ENCODE measurements around the gene KDM2A.
A peak's percentile ranks its signal among the peaks of the same experiment; 100 is the strongest.

KDM2A gene

GRCh38 chr11:67146516-67147226 is 27.6 kb downstream of the KDM2A start:
- ATAC-seq: no peak
- no peak for TF ChIP-seq RARB (CRISPR knock-in tag; IDR thresholded peaks at IDR 0.05)

- TF ChIP-seq PPARA (CRISPR knock-in tag; IDR thresholded peaks at IDR 0.05; ENCODE audit: borderline replicate concordance) (no peak), ZNF8 (CRISPR knock-in tag; IDR thresholded peaks at IDR 0.05) (no peak), CSDC2 (CRISPR knock-in tag; IDR thresholded peaks at IDR 0.05) (no peak), ARNTL (CRISPR knock-in tag; IDR thresholded peaks at IDR 0.05; ENCODE audit: borderline replicate concordance, low read depth) (no peak), RARB (CRISPR knock-in tag; IDR thresholded peaks at IDR 0.05) (no peak), ISL1 (CRISPR knock-in tag; IDR thresholded peaks at IDR 0.05) (no peak), GLIS3 (CRISPR knock-in tag; IDR thresholded peaks at IDR 0.05) (no peak), BACH2 (CRISPR knock-in tag; IDR thresholded peaks at IDR 0.05; ENCODE audit: borderline replicate concordance) (no peak), TSHZ2 (CRISPR knock-in tag; IDR thresholded peaks at IDR 0.05) (no peak), CSRNP3 (CRISPR knock-in tag; IDR thresholded peaks at IDR 0.05) (no peak), OSR1 (CRISPR knock-in tag; IDR thresholded peaks at IDR 0.05) (no peak)
- ATAC-seq: no peak
Observed at GRCh38 chr11:67153971-67154370, 34.9 kb downstream of the KDM2A start.

- ATAC-seq: no peak
- TF ChIP-seq TCF4 (CRISPR knock-in tag; IDR thresholded peaks at IDR 0.05; ENCODE audit: borderline replicate concordance) (no peak), ZNF8 (CRISPR knock-in tag; IDR thresholded peaks at IDR 0.05) (peak; percentile 89)
Observed at GRCh38 chr11:67154726-67155125, 35.7 kb downstream of the KDM2A start.

- no peak for ATAC-seq
- TF ChIP-seq GLIS3 (CRISPR knock-in tag; IDR thresholded peaks at IDR 0.05) (no peak), ZNF565 (CRISPR knock-in tag; conservative IDR thresholded peaks at IDR 0.05; ENCODE audit: low read depth) (no peak), PPARA (CRISPR knock-in tag; IDR thresholded peaks at IDR 0.05; ENCODE audit: borderline replicate concordance) (no peak), SNAI2 (CRISPR knock-in tag; IDR thresholded peaks at IDR 0.05) (no peak), TOX (CRISPR knock-in tag; IDR thresholded peaks at IDR 0.05; ENCODE audit: borderline replicate concordance) (no peak), PATZ1 (CRISPR knock-in tag; IDR thresholded peaks at IDR 0.05; ENCODE audit: borderline replicate concordance) (no peak), TSHZ2 (CRISPR knock-in tag; IDR thresholded peaks at IDR 0.05) (no peak), ISL1 (CRISPR knock-in tag; IDR thresholded peaks at IDR 0.05) (no peak), ZFP3 (CRISPR knock-in tag; IDR thresholded peaks at IDR 0.05) (no peak), POU6F1 (CRISPR knock-in tag; IDR thresholded peaks at IDR 0.05; ENCODE audit: borderline replicate concordance, low read depth) (no peak), OSR1 (CRISPR knock-in tag; IDR thresholded peaks at IDR 0.05) (no peak), BACH2 (CRISPR knock-in tag; IDR thresholded peaks at IDR 0.05; ENCODE audit: borderline replicate concordance) (no peak), ARNTL (CRISPR knock-in tag; IDR thresholded peaks at IDR 0.05; ENCODE audit: borderline replicate concordance, low read depth) (no peak), ZNF8 (CRISPR knock-in tag; IDR thresholded peaks at IDR 0.05) (no peak), CSDC2 (CRISPR knock-in tag; IDR thresholded peaks at IDR 0.05) (no peak)
Observed at GRCh38 chr11:67157691-67158090, 38.6 kb downstream of the KDM2A start.

Measured in SK-N-SH treated with all-trans-retinoic acid at 6 μM for 48 hours (cell line).